ENCODE data around the gene KCNH4.

DNA sequence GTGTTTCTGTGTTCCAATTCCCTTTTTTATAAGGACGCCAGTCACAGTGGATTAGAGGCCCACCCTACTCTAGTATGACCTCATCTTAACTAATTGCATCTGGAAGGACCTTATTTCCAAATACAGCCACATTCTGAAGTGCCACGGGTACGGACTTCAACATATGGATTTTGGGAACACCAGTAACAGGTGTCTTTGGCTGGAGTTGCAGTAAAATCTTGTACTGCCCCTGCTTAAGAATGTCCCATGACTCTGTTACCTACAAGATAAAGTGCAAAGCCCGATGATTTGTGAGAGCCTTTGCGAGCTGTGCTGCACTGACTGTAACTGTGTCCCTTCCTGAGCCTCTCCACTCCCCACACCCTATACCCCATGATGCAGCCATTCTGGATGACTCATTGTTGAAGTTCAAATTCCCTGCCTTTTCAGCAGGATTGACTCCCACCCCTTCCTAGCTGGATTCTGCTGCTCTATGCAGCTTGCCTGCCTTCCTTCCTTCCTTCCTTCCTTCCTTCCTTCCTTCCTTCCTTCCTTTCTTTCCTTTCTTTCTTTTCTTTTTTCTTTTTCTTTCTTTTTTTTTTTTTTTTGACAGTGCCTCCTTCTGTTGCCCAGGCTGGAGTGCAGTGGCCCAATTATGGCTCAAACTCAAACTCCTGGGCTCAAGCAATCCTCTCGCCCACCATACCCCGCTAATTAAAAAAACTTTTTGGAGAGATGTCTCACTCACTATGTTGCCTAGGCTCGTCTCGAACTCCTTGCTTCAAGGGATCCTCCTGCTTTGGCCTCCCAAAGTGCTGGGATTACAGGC, 2.2 kb upstream of the KCNH4 start:
- TF ChIP-seq, protein P1, sequence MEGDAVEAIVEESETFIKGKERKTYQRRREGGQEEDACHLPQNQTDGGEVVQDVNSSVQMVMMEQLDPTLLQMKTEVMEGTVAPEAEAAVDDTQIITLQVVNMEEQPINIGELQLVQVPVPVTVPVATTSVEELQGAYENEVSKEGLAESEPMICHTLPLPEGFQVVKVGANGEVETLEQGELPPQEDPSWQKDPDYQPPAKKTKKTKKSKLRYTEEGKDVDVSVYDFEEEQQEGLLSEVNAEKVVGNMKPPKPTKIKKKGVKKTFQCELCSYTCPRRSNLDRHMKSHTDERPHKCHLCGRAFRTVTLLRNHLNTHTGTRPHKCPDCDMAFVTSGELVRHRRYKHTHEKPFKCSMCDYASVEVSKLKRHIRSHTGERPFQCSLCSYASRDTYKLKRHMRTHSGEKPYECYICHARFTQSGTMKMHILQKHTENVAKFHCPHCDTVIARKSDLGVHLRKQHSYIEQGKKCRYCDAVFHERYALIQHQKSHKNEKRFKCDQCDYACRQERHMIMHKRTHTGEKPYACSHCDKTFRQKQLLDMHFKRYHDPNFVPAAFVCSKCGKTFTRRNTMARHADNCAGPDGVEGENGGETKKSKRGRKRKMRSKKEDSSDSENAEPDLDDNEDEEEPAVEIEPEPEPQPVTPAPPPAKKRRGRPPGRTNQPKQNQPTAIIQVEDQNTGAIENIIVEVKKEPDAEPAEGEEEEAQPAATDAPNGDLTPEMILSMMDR (IDR thresholded peaks at IDR 0.05; ENCODE audit: poor library complexity, severe bottlenecking) = no peak
- TF ChIP-seq EP300 (conservative IDR thresholded peaks at IDR 0.05; ENCODE audit: poor library complexity, severe bottlenecking) (no peak), POLR2AphosphoS5 (IDR thresholded peaks at IDR 0.05) (no peak), RAD21 (conservative IDR thresholded peaks at IDR 0.05) (no peak), SMC3 (conservative IDR thresholded peaks at IDR 0.05; ENCODE audit: poor library complexity) (no peak), TAF1 (IDR thresholded peaks at IDR 0.05; ENCODE audit: low read depth) (no peak), EZH2 (IDR thresholded peaks at IDR 0.05; ENCODE audit: borderline replicate concordance, insufficient read depth, low read length, poor library complexity, severe bottlenecking) (no peak)
- TF ChIP-seq, protein P2, sequence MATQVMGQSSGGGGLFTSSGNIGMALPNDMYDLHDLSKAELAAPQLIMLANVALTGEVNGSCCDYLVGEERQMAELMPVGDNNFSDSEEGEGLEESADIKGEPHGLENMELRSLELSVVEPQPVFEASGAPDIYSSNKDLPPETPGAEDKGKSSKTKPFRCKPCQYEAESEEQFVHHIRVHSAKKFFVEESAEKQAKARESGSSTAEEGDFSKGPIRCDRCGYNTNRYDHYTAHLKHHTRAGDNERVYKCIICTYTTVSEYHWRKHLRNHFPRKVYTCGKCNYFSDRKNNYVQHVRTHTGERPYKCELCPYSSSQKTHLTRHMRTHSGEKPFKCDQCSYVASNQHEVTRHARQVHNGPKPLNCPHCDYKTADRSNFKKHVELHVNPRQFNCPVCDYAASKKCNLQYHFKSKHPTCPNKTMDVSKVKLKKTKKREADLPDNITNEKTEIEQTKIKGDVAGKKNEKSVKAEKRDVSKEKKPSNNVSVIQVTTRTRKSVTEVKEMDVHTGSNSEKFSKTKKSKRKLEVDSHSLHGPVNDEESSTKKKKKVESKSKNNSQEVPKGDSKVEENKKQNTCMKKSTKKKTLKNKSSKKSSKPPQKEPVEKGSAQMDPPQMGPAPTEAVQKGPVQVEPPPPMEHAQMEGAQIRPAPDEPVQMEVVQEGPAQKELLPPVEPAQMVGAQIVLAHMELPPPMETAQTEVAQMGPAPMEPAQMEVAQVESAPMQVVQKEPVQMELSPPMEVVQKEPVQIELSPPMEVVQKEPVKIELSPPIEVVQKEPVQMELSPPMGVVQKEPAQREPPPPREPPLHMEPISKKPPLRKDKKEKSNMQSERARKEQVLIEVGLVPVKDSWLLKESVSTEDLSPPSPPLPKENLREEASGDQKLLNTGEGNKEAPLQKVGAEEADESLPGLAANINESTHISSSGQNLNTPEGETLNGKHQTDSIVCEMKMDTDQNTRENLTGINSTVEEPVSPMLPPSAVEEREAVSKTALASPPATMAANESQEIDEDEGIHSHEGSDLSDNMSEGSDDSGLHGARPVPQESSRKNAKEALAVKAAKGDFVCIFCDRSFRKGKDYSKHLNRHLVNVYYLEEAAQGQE (IDR thresholded peaks at IDR 0.05; ENCODE audit: borderline replicate concordance) = no peak

All from neural cell (in vitro differentiated cells).